H1 (cell line): ENCODE measurements around the gene NBEA. TPM values are rescaled to one million over a fixed set of nuclear protein-coding genes. Genes with fewer than 3 reads are reported as not detected.

Experiments
- CTCF ChIA-PET: fragments of 300-600 bp; sonication (Branson Sonifier 250); formaldehyde crosslinking; loops from one replicate; lab custom pipeline; 2021; ENCODE audit not compliant: partially characterized antibody; lab: Charles Lee
- POLR2A ChIA-PET: fragments of 300-600 bp; sonication (Branson Sonifier 250); formaldehyde crosslinking; loops from one replicate; lab custom pipeline; 2021; ENCODE audit warnings: inconsistent platforms; ENCODE audit not compliant: partially characterized antibody; lab: Charles Lee
- DNase-seq, 2 experiments: peaks; one replicate each; pipeline versions ENCODE4 v3.0.0 to v3.0.0-alpha.2; 2010 to 2022; ENCODE audit warnings: low spot score in 2 of 2, low read depth in 1 of 2, mixed read lengths in 1 of 2
- FAIRE-seq: peaks from 2 replicates; lab custom pipeline; 2011; peaks lifted over from hg19 to GRCh38; lab: Jason Lieb, UNC
- H2AFZ ChIP-seq: 2 replicates; pipeline ENCODE4 v1.8.1; 2012; ENCODE audit warnings: low read length, inconsistent platforms
- H2AK5ac ChIP-seq: 2 replicates; pipeline ENCODE4 v1.6.1; 2013; ENCODE audit warnings: low read depth, low read length
- H2BK120ac ChIP-seq: replicated peaks from 2 replicates; pipeline ENCODE3; 2013; ENCODE audit warnings: low read depth, low read length, inconsistent platforms
- H2BK12ac ChIP-seq: 2 replicates; pipeline ENCODE4 v1.6.1; 2013; ENCODE audit warnings: low read depth, low read length
- H2BK15ac ChIP-seq: 2 replicates; pipeline ENCODE4 v1.6.1; 2013; ENCODE audit warnings: low read length
- H2BK20ac ChIP-seq: 2 replicates; pipeline ENCODE4 v1.6.1; 2013; ENCODE audit warnings: low read length
- H2BK5ac ChIP-seq: 2 replicates; pipeline ENCODE4 v1.6.1; 2013; ENCODE audit warnings: low read depth, low read length
- H3K14ac ChIP-seq: 2 replicates; pipeline ENCODE4 v1.6.1; 2013; ENCODE audit warnings: inconsistent platforms; ENCODE audit not compliant: insufficient read length
- H3K18ac ChIP-seq: 2 replicates; pipeline ENCODE4 v1.6.1; 2013; ENCODE audit warnings: low read length; ENCODE audit errors: extremely low read depth
- H3K23ac ChIP-seq: 2 replicates; pipeline ENCODE4 v1.6.1; 2013; ENCODE audit warnings: inconsistent platforms; ENCODE audit not compliant: insufficient read length
- H3K23me2 ChIP-seq: 2 replicates; pipeline ENCODE4 v1.6.1; 2013; ENCODE audit warnings: low read depth, low read length
- H3K27ac ChIP-seq: 2 replicates; pipeline ENCODE4 v1.6.1; 2011; ENCODE audit warnings: low read depth, low read length, inconsistent platforms
- H3K27me3 ChIP-seq, 4 experiments: replicated peaks in 1 of 4; 1 replicate in 1 of 4; 2 replicates in 3 of 4; pipeline versions ENCODE4 v1.6.1 to v1.8.1; 2011 to 2013; ENCODE audit warnings: low read length in 3 of 4, mild to moderate bottlenecking in 3 of 4, inconsistent platforms in 2 of 4, mixed read lengths in 2 of 4, moderate library complexity in 1 of 4; ENCODE audit not compliant: control insufficient read depth in 3 of 4, insufficient read depth in 3 of 4; ENCODE audit errors: extremely low read depth in 1 of 4
- H3K36me3 ChIP-seq, 4 experiments: 2 replicates each; pipeline versions ENCODE4 v1.6.1 to v1.8.1; 2011 to 2013; ENCODE audit warnings: mild to moderate bottlenecking in 4 of 4, low read length in 3 of 4, moderate library complexity in 2 of 4, control low read depth in 1 of 4, inconsistent platforms in 1 of 4; ENCODE audit not compliant: insufficient read depth in 4 of 4, control insufficient read depth in 2 of 4
- H3K4ac ChIP-seq: replicated peaks from 2 replicates; pipeline ENCODE3; 2013; ENCODE audit warnings: low read length, low read depth, mixed read lengths, inconsistent platforms; ENCODE audit not compliant: insufficient read length
- H3K4me1 ChIP-seq, 4 experiments: replicated peaks in 1 of 4; 1 replicate in 1 of 4; 2 replicates in 3 of 4; pipeline versions ENCODE4 v1.6.1 to v1.8.1; 2011 to 2013; ENCODE audit warnings: low read length in 3 of 4, inconsistent platforms in 2 of 4, mixed read lengths in 1 of 4; ENCODE audit not compliant: insufficient read depth in 4 of 4, control insufficient read depth in 3 of 4
- H3K4me2 ChIP-seq, 2 experiments: 2 replicates each; pipeline versions ENCODE4 v1.6.1 to v1.8.1; 2011 to 2013; ENCODE audit warnings: low read depth in 2 of 2, low read length in 2 of 2, control low read depth in 1 of 2, inconsistent platforms in 1 of 2, mild to moderate bottlenecking in 1 of 2; ENCODE audit not compliant: insufficient read depth in 1 of 2
- H3K4me3 ChIP-seq, 4 experiments: fragments of 200-600, 300-600 bp in 1 of 4; sonication (generic), shearing (Covaris generic), sonication (Bioruptor Twin) in 1 of 4; 2 replicates each; pipeline versions ENCODE4 v1.5.1 to v1.8.1; 2011 to 2016; ENCODE audit warnings: low read length in 4 of 4, low read depth in 3 of 4, control low read depth in 2 of 4, inconsistent platforms in 2 of 4, mild to moderate bottlenecking in 2 of 4, mixed read lengths in 1 of 4, moderate library complexity in 1 of 4; ENCODE audit not compliant: insufficient read depth in 2 of 4; ENCODE audit errors: extremely low read depth in 1 of 4
- H3K56ac ChIP-seq: replicated peaks from 2 replicates; pipeline ENCODE3; 2013; ENCODE audit warnings: low read depth, mild to moderate bottlenecking, mixed read lengths, low read length, inconsistent platforms; ENCODE audit not compliant: insufficient read length
- H3K79me1 ChIP-seq: 2 replicates; pipeline ENCODE4 v1.6.1; 2013; ENCODE audit warnings: low read depth, low read length, control low read depth
- H3K79me2 ChIP-seq, 2 experiments: 2 replicates each; pipeline versions ENCODE4 v1.6.1 to v1.8.1; 2012 to 2013; ENCODE audit warnings: low read length in 2 of 2, mild to moderate bottlenecking in 2 of 2, inconsistent platforms in 1 of 2; ENCODE audit not compliant: insufficient read depth in 2 of 2, control insufficient read depth in 1 of 2
- H3K9ac ChIP-seq, 4 experiments: replicated peaks in 1 of 4; 1 replicate in 1 of 4; 2 replicates in 3 of 4; pipeline versions ENCODE4 v1.6.1 to v1.8.1; 2011 to 2013; ENCODE audit warnings: low read depth in 3 of 4, low read length in 3 of 4, control low read depth in 2 of 4, mild to moderate bottlenecking in 2 of 4, moderate library complexity in 2 of 4, inconsistent platforms in 1 of 4; ENCODE audit errors: extremely low read depth in 1 of 4
- H3K9me3 ChIP-seq, 2 experiments: 2 replicates each; pipeline versions ENCODE4 v1.6.1 to v1.8.1; 2012 to 2013; ENCODE audit warnings: mild to moderate bottlenecking in 2 of 2, moderate library complexity in 2 of 2, control low read depth in 1 of 2, inconsistent platforms in 1 of 2, low read depth in 1 of 2, low read length in 1 of 2, mixed read lengths in 1 of 2; ENCODE audit not compliant: insufficient read depth in 2 of 2
- H4K20me1 ChIP-seq, 2 experiments: replicated peaks in 1 of 2; 2 replicates each; pipeline versions ENCODE3 to v1.8.1; 2011 to 2013; ENCODE audit warnings: inconsistent platforms in 2 of 2, low read length in 2 of 2, mild to moderate bottlenecking in 1 of 2; ENCODE audit not compliant: insufficient read depth in 2 of 2, control insufficient read depth in 1 of 2
- H4K5ac ChIP-seq: 2 replicates; pipeline ENCODE4 v1.6.1; 2013; ENCODE audit warnings: low read length, low read depth, mixed read lengths, inconsistent platforms; ENCODE audit not compliant: insufficient read length
- H4K8ac ChIP-seq: 2 replicates; pipeline ENCODE4 v1.8.0; 2013; ENCODE audit warnings: mild to moderate bottlenecking, moderate library complexity, low read length, inconsistent platforms; ENCODE audit not compliant: insufficient read depth; ENCODE audit errors: extremely low read depth
- H4K91ac ChIP-seq: replicated peaks from 2 replicates; pipeline ENCODE3; 2013; ENCODE audit warnings: low read length, mixed read lengths, inconsistent platforms; ENCODE audit not compliant: insufficient read length
- CBX5 ChIP-seq: fragments of 300-800, 300-1000 bp; sonication (generic); IDR thresholded peaks from 2 replicates; pipeline ENCODE4 v1.7.1; 2016; ENCODE audit warnings: antibody characterized with exemption, low read length, low read depth
- CHD1 ChIP-seq: IDR thresholded peaks from 2 replicates; pipeline ENCODE4 v1.6.1; 2012; ENCODE audit warnings: low read depth, low read length, improper control_type of control experiment
- HDAC6 ChIP-seq: IDR thresholded peaks from one replicate; pipeline ENCODE4 v1.7.1; 2012; ENCODE audit warnings: low read depth, mild to moderate bottlenecking, inconsistent platforms, low read length, moderate library complexity
- MAX ChIP-seq: IDR thresholded peaks from 2 replicates; pipeline ENCODE4 v1.6.1; 2012; ENCODE audit warnings: inconsistent platforms
- POLR2A ChIP-seq, 2 experiments: IDR thresholded peaks; 1 replicate in 1 of 2; 2 replicates in 1 of 2; pipeline ENCODE4 v1.6.1; 2011; ENCODE audit warnings: low read depth in 2 of 2, low read length in 2 of 2, mild to moderate bottlenecking in 2 of 2; ENCODE audit errors: control extremely low read depth in 1 of 2
- RFX5 ChIP-seq: IDR thresholded peaks from 2 replicates; pipeline ENCODE4 v1.6.1; 2011; ENCODE audit warnings: low read depth, low read length, improper control_type of control experiment, borderline replicate concordance
- SUZ12 ChIP-seq: fragments of 200-600 bp; sonication (generic); IDR thresholded peaks from 2 replicates; pipeline ENCODE4 v1.6.1; 2012; ENCODE audit warnings: mild to moderate bottlenecking, inconsistent platforms, low read length, moderate library complexity, mixed read lengths
- TBP ChIP-seq: IDR thresholded peaks from 2 replicates; pipeline ENCODE4 v1.6.1; 2011; ENCODE audit warnings: low read depth, low read length, improper control_type of control experiment
- ZNF274 ChIP-seq: IDR thresholded peaks from 2 replicates; pipeline ENCODE4 v1.7.0; 2012; ENCODE audit warnings: low read length, borderline replicate concordance; ENCODE audit errors: extremely low read depth
- WGBS, 2 experiments: shearing (Covaris generic) in 1 of 2; methylation state at CpG; one replicate each; pipeline versions ENCODE4 v1.1.6 to v1.1.7; 2013 to 2015; ENCODE audit warnings: low lambda C conversion rate in 2 of 2, mixed read lengths in 2 of 2, inconsistent platforms in 1 of 2, low coverage in 1 of 2, missing lambda C conversion rate in 1 of 2; ENCODE audit not compliant: insufficient replicate concordance in 2 of 2, insufficient coverage in 1 of 2, insufficient read length in 1 of 2; ENCODE audit errors: extremely low coverage in 1 of 2, missing lambda C conversion rate in 1 of 2; 5-methylcytosine and 5-hydroxymethylcytosine counted together
- polyA plus RNA-seq, 7 experiments: library from polyadenylated mRNA; depleted of rRNA in 3 of 7; stranded (reverse) in 5 of 7; unstranded in 2 of 7; fragments of >200 nt in 5 of 7; fragments of 200-250 nt in 2 of 7; gene quantifications; 1 replicate in 5 of 7; 2 replicates in 1 of 7; 4 replicates in 1 of 7; pipeline versions ENCODE4 v1.2.1 to v1.2.3, GENCODE V29; 2011 to 2013; ENCODE audit warnings: missing spikeins in 2 of 7, mixed read lengths in 2 of 7
- total RNA-seq: library from RNA; stranded (reverse); fragmentation: NEBNext Ultra II Directional; extraction: Animal tissue kit (Norgen Biotek cat#: 25700); gene quantifications from 2 replicates; pipeline ENCODE4 v1.2.1, GENCODE V29; 2021

NBEA gene
- total and polyA plus RNA-seq, 2 of the 8 experiments (the other 6 are each of a cell fraction or from before 2014, with no cell fraction given), result 14.2 to 21.5 TPM

- 79% methylated on average over 2 of the region's 2 CpGs; no CpG with 5 or more reads in 1 of the 2 experiments for WGBS, 2 experiments
- no peak overlapping the region for H3K9ac ChIP-seq
- POLR2A ChIA-PET, result no interaction called here
Observed at GRCh38 chr13:35500144-35500543, 558.1 kb downstream of the NBEA start.

More at GRCh38 chr13:35500144-35500543, 558.1 kb downstream of the NBEA start:
- H4K8ac ChIP-seq, result no peak overlapping the region
- FAIRE-seq (no peak), DNase-seq (no peak)
- no peak overlapping the region for H3K23ac ChIP-seq
- H3K4ac ChIP-seq, result no peak overlapping the region
- H3K79me2 ChIP-seq, result no peaks in the 10 kb centered on the region
- H2AK5ac ChIP-seq, result no peak overlapping the region
- H3K79me1 ChIP-seq, result no peaks in the 10 kb centered on the region
- no peaks in the 10 kb centered on the region; a peak in 1 of 7 replicates for H3K4me1 ChIP-seq
- no peak overlapping the region for H4K91ac ChIP-seq
- no peaks in the 10 kb centered on the region for H3K9me3 ChIP-seq
- no peak overlapping the region for H2BK12ac ChIP-seq
- H2BK20ac ChIP-seq, result no peak overlapping the region
- no peak overlapping the region for H2BK15ac ChIP-seq
- H4K20me1 ChIP-seq, result no peaks in the 10 kb centered on the region
- H3K4me3 ChIP-seq, result no peak overlapping the region
- no peak overlapping the region for H2AFZ ChIP-seq
- H2BK120ac ChIP-seq, result no peak overlapping the region
- TF ChIP-seq TBP (no peak), CBX5 (no peak), SUZ12 (no peak), RFX5 (no peak), ZNF274 (no peak), POLR2A (IDR thresholded peaks at IDR 0.05; ENCODE audit: control extremely low read depth in 1 of 2, low read depth in 2 of 2, low read length in 2 of 2) (no peak), HDAC6 (no peak), CHD1 (no peak), MAX (no peak)
- no peak overlapping the region for H3K4me2 ChIP-seq
- H4K5ac ChIP-seq, result no peak overlapping the region
- no peak overlapping the region for H2BK5ac ChIP-seq
- H3K27ac ChIP-seq, result no peak overlapping the region
- no peaks in the 10 kb centered on the region for H3K36me3 ChIP-seq
- CTCF ChIA-PET, result interaction anchor here (0.6 to 0.9 kb wide), 2 partner anchors 115 to 131 kb away, joined by 3 read pairs; no protein-coding TSS in a partner anchor
- no peaks in the 10 kb centered on the region for H3K23me2 ChIP-seq
- no peak overlapping the region for H3K14ac ChIP-seq
- H3K56ac ChIP-seq, result no peak overlapping the region
- no peaks in the 10 kb centered on the region for H3K27me3 ChIP-seq
- no peak overlapping the region for H3K18ac ChIP-seq
